HL-60 (cell line): ENCODE data around the gene BCAS3.

Experiments used
- DNase-seq, 2 experiments: peaks; one replicate each; pipeline ENCODE4 v3.0.0-alpha.2; 2010 to 2020; ENCODE audit warnings: low read depth in 1 of 2, low spot score in 1 of 2
- H3K27ac ChIP-seq: fragments of 250-450 bp; sonication (Bioruptor Pico); replicated peaks from 2 replicates; pipeline ENCODE4 v1.5.1; 2020; ENCODE audit warnings: mild to moderate bottlenecking, moderate library complexity
- H3K27me3 ChIP-seq: fragments of 250-450 bp; sonication (Bioruptor Pico); 2 replicates; pipeline ENCODE4 v1.5.1; 2021; ENCODE audit warnings: mild to moderate bottlenecking, moderate library complexity; ENCODE audit not compliant: insufficient read depth, poor library complexity, severe bottlenecking
- H3K4me3 ChIP-seq: replicated peaks from 2 replicates; pipeline ENCODE4 v1.5.1; 2011; ENCODE audit warnings: mild to moderate bottlenecking, control low read depth, low read length; ENCODE audit not compliant: insufficient read depth
- GABPA ChIP-seq: IDR thresholded peaks from 2 replicates; pipeline ENCODE4 v1.6.1; 2012; ENCODE audit warnings: low read depth
- POLR2AphosphoS5 ChIP-seq: IDR thresholded peaks from 2 replicates; pipeline ENCODE4 v1.6.1; 2012; ENCODE audit warnings: low read depth
- SPI1 ChIP-seq: IDR thresholded peaks from 2 replicates; pipeline ENCODE4 v1.6.1; 2012; ENCODE audit warnings: low read depth, mild to moderate bottlenecking, borderline replicate concordance
- TF ChIP-seq, protein P1 (sequence below): IDR thresholded peaks from 2 replicates; pipeline ENCODE4 v1.6.1; 2012; ENCODE audit warnings: low read depth; ENCODE audit not compliant: insufficient replicate concordance
- TF ChIP-seq, protein P2 (sequence below): IDR thresholded peaks from one replicate; pipeline ENCODE4 v1.5.1; 2011; ENCODE audit warnings: low read length, control low read depth, inconsistent platforms; ENCODE audit not compliant: insufficient read depth

BCAS3 gene

DNA sequence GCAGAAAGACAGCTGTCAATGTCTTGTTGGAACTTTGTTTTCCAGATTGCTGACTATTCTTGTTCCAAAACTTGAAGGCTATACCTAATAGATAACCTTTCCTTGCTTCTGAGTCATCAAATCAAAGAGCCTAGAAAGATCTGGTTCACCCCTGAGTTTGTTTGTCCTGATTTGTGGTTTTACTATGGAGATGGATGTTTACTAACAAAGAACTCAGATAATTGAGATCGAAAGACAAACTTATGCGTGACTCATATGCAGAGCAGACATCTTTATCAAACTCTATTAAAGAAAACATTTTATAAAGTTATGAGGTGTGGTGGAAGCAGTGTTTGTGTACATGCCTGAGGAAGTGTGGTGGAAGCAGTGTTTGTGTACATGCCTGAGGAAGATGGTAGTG is 410.9 kb downstream of the BCAS3 start:
- Histone ChIP-seq H3K27ac (no peak overlapping the region), H3K27me3 (no peaks in the 10 kb centered on the region), H3K4me3 (no peak overlapping the region)
- DNase-seq, result no peak
- TF ChIP-seq SPI1, result no peak
- TF ChIP-seq, protein P1, sequence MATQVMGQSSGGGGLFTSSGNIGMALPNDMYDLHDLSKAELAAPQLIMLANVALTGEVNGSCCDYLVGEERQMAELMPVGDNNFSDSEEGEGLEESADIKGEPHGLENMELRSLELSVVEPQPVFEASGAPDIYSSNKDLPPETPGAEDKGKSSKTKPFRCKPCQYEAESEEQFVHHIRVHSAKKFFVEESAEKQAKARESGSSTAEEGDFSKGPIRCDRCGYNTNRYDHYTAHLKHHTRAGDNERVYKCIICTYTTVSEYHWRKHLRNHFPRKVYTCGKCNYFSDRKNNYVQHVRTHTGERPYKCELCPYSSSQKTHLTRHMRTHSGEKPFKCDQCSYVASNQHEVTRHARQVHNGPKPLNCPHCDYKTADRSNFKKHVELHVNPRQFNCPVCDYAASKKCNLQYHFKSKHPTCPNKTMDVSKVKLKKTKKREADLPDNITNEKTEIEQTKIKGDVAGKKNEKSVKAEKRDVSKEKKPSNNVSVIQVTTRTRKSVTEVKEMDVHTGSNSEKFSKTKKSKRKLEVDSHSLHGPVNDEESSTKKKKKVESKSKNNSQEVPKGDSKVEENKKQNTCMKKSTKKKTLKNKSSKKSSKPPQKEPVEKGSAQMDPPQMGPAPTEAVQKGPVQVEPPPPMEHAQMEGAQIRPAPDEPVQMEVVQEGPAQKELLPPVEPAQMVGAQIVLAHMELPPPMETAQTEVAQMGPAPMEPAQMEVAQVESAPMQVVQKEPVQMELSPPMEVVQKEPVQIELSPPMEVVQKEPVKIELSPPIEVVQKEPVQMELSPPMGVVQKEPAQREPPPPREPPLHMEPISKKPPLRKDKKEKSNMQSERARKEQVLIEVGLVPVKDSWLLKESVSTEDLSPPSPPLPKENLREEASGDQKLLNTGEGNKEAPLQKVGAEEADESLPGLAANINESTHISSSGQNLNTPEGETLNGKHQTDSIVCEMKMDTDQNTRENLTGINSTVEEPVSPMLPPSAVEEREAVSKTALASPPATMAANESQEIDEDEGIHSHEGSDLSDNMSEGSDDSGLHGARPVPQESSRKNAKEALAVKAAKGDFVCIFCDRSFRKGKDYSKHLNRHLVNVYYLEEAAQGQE, result no peak
- TF ChIP-seq, protein P2, sequence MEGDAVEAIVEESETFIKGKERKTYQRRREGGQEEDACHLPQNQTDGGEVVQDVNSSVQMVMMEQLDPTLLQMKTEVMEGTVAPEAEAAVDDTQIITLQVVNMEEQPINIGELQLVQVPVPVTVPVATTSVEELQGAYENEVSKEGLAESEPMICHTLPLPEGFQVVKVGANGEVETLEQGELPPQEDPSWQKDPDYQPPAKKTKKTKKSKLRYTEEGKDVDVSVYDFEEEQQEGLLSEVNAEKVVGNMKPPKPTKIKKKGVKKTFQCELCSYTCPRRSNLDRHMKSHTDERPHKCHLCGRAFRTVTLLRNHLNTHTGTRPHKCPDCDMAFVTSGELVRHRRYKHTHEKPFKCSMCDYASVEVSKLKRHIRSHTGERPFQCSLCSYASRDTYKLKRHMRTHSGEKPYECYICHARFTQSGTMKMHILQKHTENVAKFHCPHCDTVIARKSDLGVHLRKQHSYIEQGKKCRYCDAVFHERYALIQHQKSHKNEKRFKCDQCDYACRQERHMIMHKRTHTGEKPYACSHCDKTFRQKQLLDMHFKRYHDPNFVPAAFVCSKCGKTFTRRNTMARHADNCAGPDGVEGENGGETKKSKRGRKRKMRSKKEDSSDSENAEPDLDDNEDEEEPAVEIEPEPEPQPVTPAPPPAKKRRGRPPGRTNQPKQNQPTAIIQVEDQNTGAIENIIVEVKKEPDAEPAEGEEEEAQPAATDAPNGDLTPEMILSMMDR, result no peak
- no peak for TF ChIP-seq GABPA
- no peak for TF ChIP-seq POLR2AphosphoS5

DNA sequence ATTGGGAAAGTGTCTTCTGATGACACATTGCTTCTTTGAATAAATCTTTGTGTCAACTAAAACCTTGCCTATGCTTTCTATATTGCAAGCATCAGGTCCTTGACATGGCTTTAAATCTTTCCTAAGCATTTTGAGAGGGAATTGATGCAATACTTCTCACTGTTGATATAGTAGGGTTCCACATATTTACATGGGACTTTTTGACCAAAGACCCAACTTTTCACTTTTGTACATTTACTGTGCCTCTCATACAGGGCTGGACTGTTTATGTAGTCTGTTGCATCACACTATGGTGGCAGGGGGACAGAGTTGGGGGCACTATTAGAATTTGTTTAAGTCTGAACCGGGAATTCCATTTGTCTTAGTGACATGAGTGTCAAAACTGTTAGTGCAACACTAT is 413.4 kb downstream of the BCAS3 start:
- Histone ChIP-seq H3K27me3 (no peaks in the 10 kb centered on the region), H3K27ac (no peak overlapping the region), H3K4me3 (no peak overlapping the region)
- no peak for TF ChIP-seq POLR2AphosphoS5
- TF ChIP-seq, protein P1, result no peak
- TF ChIP-seq GABPA, result no peak
- no peak for TF ChIP-seq SPI1
- TF ChIP-seq, protein P2, result no peak
- no peak for DNase-seq

DNA sequence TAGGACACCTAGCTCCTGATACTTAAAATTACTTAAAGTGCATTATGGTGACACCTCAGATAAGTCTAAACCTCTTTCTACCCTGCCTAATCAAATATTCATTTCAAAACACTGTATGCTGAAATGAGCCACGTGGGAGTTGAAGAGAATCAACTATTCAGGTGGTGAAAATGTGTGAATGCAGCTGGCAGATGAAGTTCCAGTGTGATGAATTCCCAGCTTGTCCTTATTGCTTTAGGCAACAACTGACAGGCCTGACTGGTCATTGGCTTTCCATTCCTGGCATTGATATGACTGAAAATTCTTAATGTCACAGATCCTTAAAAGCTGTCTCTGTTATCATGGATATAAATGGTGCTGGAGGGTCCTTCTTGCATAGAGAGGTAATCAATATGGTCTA is 420.1 kb downstream of the BCAS3 start:
- Histone ChIP-seq H3K27ac (no peak overlapping the region), H3K27me3 (no peaks in the 10 kb centered on the region), H3K4me3 (no peak overlapping the region)
- TF ChIP-seq, protein P1, result no peak
- TF ChIP-seq POLR2AphosphoS5 (no peak), GABPA (no peak), SPI1 (no peak)
- TF ChIP-seq, protein P2, result no peak
- no peak for DNase-seq
